ENCODE measurements around the gene NFIA. TPM values are rescaled to one million over a fixed set of nuclear protein-coding genes. Genes with fewer than 3 reads are reported as not detected.

NFIA gene
- total and polyA plus RNA-seq, 9 of the 15 experiments (the other 6 are each of a cell fraction or from before 2014, with no cell fraction given) = 5.3 to 24.9 (median 9.8) TPM

- TF ChIP-seq TSHZ1 (CRISPR knock-in tag; IDR thresholded peaks at IDR 0.05) (no peak), CBX8 (IDR thresholded peaks at IDR 0.05; ENCODE audit: borderline replicate concordance, extremely low read depth, low read depth, low read length, poor library complexity, severe bottlenecking) (no peak), BACH1 (tag; IDR thresholded peaks at IDR 0.05) (no peak), GTF3C2 (IDR thresholded peaks at IDR 0.05; ENCODE audit: borderline replicate concordance, extremely low read depth, insufficient read length) (no peak)
These were observed 41.7 kb downstream of the NFIA start (continued) for GRCh38 chr1:61124078-61124477.
